ENCODE results near the gene SPINK7.
A peak's percentile ranks its signal among the peaks of the same experiment; 100 is the strongest.
"Not testable (repeated sequence)": the region's sequence is repeated elsewhere in the genome, so short reads cannot be mapped to it uniquely, and the experiment has no call there.

SPINK7 gene

GRCh38 chr5:148312153-148312552, at the start of gene SPINK7:
Gene SPINK7 (plus strand): TSS chr5:148312423. CDS start chr5:148312484, 61 bp downstream.
- CTCF ChIA-PET, result interaction anchor here (1.0 kb wide), 1 partner anchor 9 kb away, joined by 4 read pairs; no protein-coding TSS in a partner anchor
- no peak for TF ChIP-seq CTCF (conservative IDR thresholded peaks at IDR 0.05; ENCODE audit: low read depth)
- H3K27ac ChIP-seq, result no peak within 1 kb of the TSS
- POLR2A ChIA-PET (ENCODE audit: low non-redundant PET), result no interaction called here
- no peak for DNase-seq (ENCODE audit: low spot score)

DNA sequence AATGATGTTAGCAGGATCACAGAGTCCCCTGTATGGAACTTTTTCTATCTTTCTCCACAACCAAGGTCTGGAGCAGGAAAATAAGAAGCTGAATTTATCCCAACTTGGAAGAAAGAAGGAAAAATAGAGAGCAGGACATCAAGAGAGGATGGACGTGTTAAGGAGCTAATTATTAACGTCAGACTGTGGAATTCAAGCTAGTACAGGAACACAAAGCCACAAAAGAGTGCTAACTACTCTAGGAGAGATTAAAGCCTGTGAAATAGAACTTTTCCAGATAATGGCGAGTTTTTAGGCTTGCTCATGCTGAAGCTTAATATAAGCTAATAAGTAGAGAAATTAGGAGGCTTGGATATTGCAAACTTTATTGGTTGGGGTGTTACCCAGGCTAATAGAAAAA, 44.3 kb upstream of the SPINK7 start:
- H3K27ac ChIP-seq, result no peak overlapping the region
- no peak for DNase-seq (ENCODE audit: low spot score)
- no peak for TF ChIP-seq CTCF (conservative IDR thresholded peaks at IDR 0.05; ENCODE audit: low read depth)
- ChIA-PET POLR2A (ENCODE audit: low non-redundant PET) (no interaction called here), CTCF (interaction anchor here (0.6 to 1.1 kb wide), 4 partner anchors 23 to 375 kb away, joined by 3 to 4 read pairs (median 4); no protein-coding TSS in a partner anchor)

DNA sequence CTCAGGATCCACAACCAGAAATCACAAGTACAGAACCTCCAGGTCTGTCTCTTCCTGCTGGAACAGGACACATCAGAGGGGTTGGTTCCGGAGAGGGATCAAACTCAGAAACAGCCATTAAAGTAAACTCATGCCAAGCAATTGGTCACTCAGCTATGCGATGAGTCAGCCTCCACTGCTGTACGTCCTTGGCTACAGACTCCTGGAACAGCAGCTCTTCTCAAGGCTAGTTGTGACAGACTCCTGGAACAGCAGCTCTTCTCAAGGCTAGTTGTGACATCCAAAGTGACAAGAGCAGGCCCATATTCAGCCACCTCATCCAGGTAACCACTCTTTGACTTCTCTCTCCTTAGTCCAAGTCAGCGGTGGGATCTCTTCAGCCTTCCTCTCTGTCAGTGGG, 43.7 kb upstream of the SPINK7 start, which contains the start of gene SPINK13:
Gene SPINK13, plus strand, starts transcription at position 229 of the 400 bp plus-strand sequence. CDS start 1,279 bp downstream, outside the sequence.
- peak; percentile 49 for DNase-seq (ENCODE audit: low spot score)
- ChIA-PET CTCF (interaction anchor here (0.6 to 1.1 kb wide), 4 partner anchors 22 to 375 kb away, joined by 3 to 4 read pairs (median 4); no protein-coding TSS in a partner anchor), POLR2A (ENCODE audit: low non-redundant PET) (interaction anchor here (0.6 kb wide), 1 partner anchor 95 kb away, joined by 3 read pairs; no protein-coding TSS in a partner anchor)
- no peak for TF ChIP-seq CTCF (conservative IDR thresholded peaks at IDR 0.05; ENCODE audit: low read depth)
- H3K27ac ChIP-seq, result no peak within 1 kb of the TSS; the same call in 1 of the 2 replicates

- H3K27ac ChIP-seq; DNase-seq (ENCODE audit: low spot score); POLR2A ChIA-PET (ENCODE audit: low non-redundant PET); CTCF ChIA-PET: not testable (repeated sequence)
Observed at GRCh38 chr5:148275129-148275528, 37.1 kb upstream of the SPINK7 start.

DNA sequence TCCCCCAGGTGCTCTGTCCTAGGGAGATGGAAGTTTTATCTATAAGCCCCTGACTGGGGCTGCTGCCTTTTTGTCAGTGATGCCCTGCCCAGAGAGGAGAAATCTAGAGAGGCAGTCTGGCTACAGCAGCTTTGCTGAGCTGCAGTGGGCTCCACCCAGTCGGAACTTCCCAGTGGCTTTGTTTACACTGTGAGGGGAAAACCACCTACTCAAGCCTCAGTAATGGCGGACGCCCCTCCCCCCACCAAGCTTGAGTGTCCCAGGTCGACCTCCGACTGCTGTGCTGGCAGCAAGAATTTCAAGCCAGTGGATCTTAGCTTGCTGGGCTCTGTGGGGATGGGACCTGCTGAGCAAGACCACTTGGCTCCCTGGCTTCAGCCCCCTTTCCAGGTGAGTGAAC, 31.3 kb upstream of the SPINK7 start:
- not testable (repeated sequence) for H3K27ac ChIP-seq; DNase-seq (ENCODE audit: low spot score)

GRCh38 chr5:148281336-148281735, 30.9 kb upstream of the SPINK7 start:
- H3K27ac ChIP-seq; CTCF ChIA-PET; POLR2A ChIA-PET (ENCODE audit: low non-redundant PET); DNase-seq (ENCODE audit: low spot score): not testable (repeated sequence)

More for the DNA sequence above, 31.3 kb upstream of the SPINK7 start:
- CTCF ChIA-PET; POLR2A ChIA-PET (ENCODE audit: low non-redundant PET): not testable (repeated sequence)

- POLR2A ChIA-PET (ENCODE audit: low non-redundant PET), result no interaction called here
- peak; percentile 63 for DNase-seq (ENCODE audit: low spot score)
- H3K27ac ChIP-seq, result no peak overlapping the region
- CTCF ChIA-PET, result interaction anchor here (0.6 to 1.1 kb wide), 7 partner anchors 14 to 373 kb away, joined by 3 to 6 read pairs (median 3); partner anchors contain the start of gene SPINK13
- TF ChIP-seq CTCF (conservative IDR thresholded peaks at IDR 0.05; ENCODE audit: low read depth), result peak; percentile 70
Observed at GRCh38 chr5:148290271-148291195, 21.7 kb upstream of the SPINK7 start.

GRCh38 chr5:148297731-148298130, 14.5 kb upstream of the SPINK7 start:
- H3K27ac ChIP-seq, result no peak overlapping the region
- ChIA-PET POLR2A (ENCODE audit: low non-redundant PET) (no interaction called here), CTCF (interaction anchor here (0.7 kb wide), 2 partner anchors 59 to 281 kb away, joined by 3 read pairs; no protein-coding TSS in a partner anchor)
- DNase-seq (ENCODE audit: low spot score), result no peak
- TF ChIP-seq CTCF (conservative IDR thresholded peaks at IDR 0.05; ENCODE audit: low read depth), result no peak

All from RWPE1 (cell line).